ENCODE results near the gene SPECC1L. TPM values are rescaled to one million over a fixed set of nuclear protein-coding genes. Genes with fewer than 3 reads are reported as not detected.

The SPECC1L gene
- total RNA-seq, 4 donors from 2014 or later = 18.2 to 114 (median 55.3) TPM

- no peak for DNase-seq
- intact Hi-C loops (cut with DNase I; ENCODE audit: low total_unique reads) = no loop called here
- H3K36me3 ChIP-seq = no peaks in the 10 kb centered on the region
These were observed 92.6 kb downstream of the SPECC1L start for GRCh38 chr22:24363243-24363642.

GRCh38 chr22:24366701-24367100, 96.1 kb downstream of the SPECC1L start:
- Histone ChIP-seq H3K9me3 (no peaks in the 10 kb centered on the region), H3K27me3 (no peaks in the 10 kb centered on the region)
- TF ChIP-seq POLR2A (IDR thresholded peaks at IDR 0.05) = no peak

More at GRCh38 chr22:24363243-24363642, 92.6 kb downstream of the SPECC1L start:
- H3K9me3 ChIP-seq = no peaks in the 10 kb centered on the region
- TF ChIP-seq POLR2A (IDR thresholded peaks at IDR 0.05) = no peak
- TF ChIP-seq CTCF (IDR thresholded peaks at IDR 0.05) = no peak
- H3K27ac ChIP-seq = no peak overlapping the region
- no peaks in the 10 kb centered on the region for H3K27me3 ChIP-seq
- H3K4me1 ChIP-seq = no peaks in the 10 kb centered on the region
- no peak overlapping the region for H3K4me3 ChIP-seq

GRCh38 chr22:24367841-24368240, 97.2 kb downstream of the SPECC1L start:
- H3K9me3 ChIP-seq = no peaks in the 10 kb centered on the region
- no peaks in the 10 kb centered on the region for H3K36me3 ChIP-seq
- H3K4me3 ChIP-seq = no peak overlapping the region
- no peaks in the 10 kb centered on the region for H3K27me3 ChIP-seq
- TF ChIP-seq POLR2A (IDR thresholded peaks at IDR 0.05) = no peak
- TF ChIP-seq CTCF (IDR thresholded peaks at IDR 0.05) = no peak
- DNase-seq = no peak
- no peaks in the 10 kb centered on the region for H3K4me1 ChIP-seq
- H3K27ac ChIP-seq = no peak overlapping the region
- intact Hi-C loops (cut with DNase I; ENCODE audit: low total_unique reads) = no loop called here

More at GRCh38 chr22:24366701-24367100, 96.1 kb downstream of the SPECC1L start:
- Histone ChIP-seq H3K4me3 (no peak overlapping the region), H3K27ac (no peak overlapping the region), H3K36me3 (no peaks in the 10 kb centered on the region), H3K4me1 (no peaks in the 10 kb centered on the region)
- intact Hi-C loops (cut with DNase I; ENCODE audit: low total_unique reads) = no loop called here
- DNase-seq = no peak

- no peak overlapping the region for H3K4me3 ChIP-seq
- no peaks in the 10 kb centered on the region for H3K27me3 ChIP-seq
- intact Hi-C loops (cut with DNase I; ENCODE audit: low total_unique reads) = no loop called here
- no peak overlapping the region for H3K27ac ChIP-seq
- H3K9me3 ChIP-seq = no peaks in the 10 kb centered on the region
- no peaks in the 10 kb centered on the region for H3K4me1 ChIP-seq
- H3K36me3 ChIP-seq = no peaks in the 10 kb centered on the region
- no peak for DNase-seq
- no peak for TF ChIP-seq CTCF (IDR thresholded peaks at IDR 0.05)
- no peak for TF ChIP-seq POLR2A (IDR thresholded peaks at IDR 0.05)
These were observed 99.8 kb downstream of the SPECC1L start for GRCh38 chr22:24370401-24370800.

GRCh38 chr22:24376002-24376401, 105.4 kb downstream of the SPECC1L start:
- TF ChIP-seq POLR2A (IDR thresholded peaks at IDR 0.05) (no peak), CTCF (IDR thresholded peaks at IDR 0.05) (no peak)
- no peak for DNase-seq
- H3K4me1 ChIP-seq = no peaks in the 10 kb centered on the region
- no peak overlapping the region for H3K27ac ChIP-seq
- no peaks in the 10 kb centered on the region for H3K27me3 ChIP-seq
- intact Hi-C loops (cut with DNase I; ENCODE audit: low total_unique reads) = no loop called here
- H3K9me3 ChIP-seq = no peaks in the 10 kb centered on the region
- no peaks in the 10 kb centered on the region for H3K36me3 ChIP-seq
- H3K4me3 ChIP-seq = no peak overlapping the region

GRCh38 chr22:24376586-24376985, 106.0 kb downstream of the SPECC1L start:
- Histone ChIP-seq H3K27me3 (no peaks in the 10 kb centered on the region), H3K4me3 (no peak overlapping the region), H3K9me3 (no peaks in the 10 kb centered on the region), H3K4me1 (no peaks in the 10 kb centered on the region), H3K27ac (no peak overlapping the region), H3K36me3 (no peaks in the 10 kb centered on the region)
- TF ChIP-seq POLR2A (IDR thresholded peaks at IDR 0.05) (no peak), CTCF (IDR thresholded peaks at IDR 0.05) (no peak)
- DNase-seq = no peak
- intact Hi-C loops (cut with DNase I; ENCODE audit: low total_unique reads) = no loop called here

Data from uterus (tissue), 4 donors.